ENCODE results near the gene ITPR2. TPM values are rescaled to one million over a fixed set of nuclear protein-coding genes. Genes with fewer than 3 reads are reported as not detected.

Gene ITPR2
- polyA plus RNA-seq, 1 of the 3 experiments (the other 2 are of a cell fraction) = 2.3 TPM

GRCh38 chr12:26771861-26772260 is 61.1 kb downstream of the ITPR2 start:
- ChIA-PET POLR2A (no interaction called here), CTCF (no interaction called here)
- no peaks in the 10 kb centered on the region for H3K9me2 ChIP-seq
- peaks cover 3% of the 10 kb centered on the region for H3F3A ChIP-seq (replicated peaks; ENCODE audit: insufficient read depth)
- whole genome bisulfite sequencing (ENCODE audit: low lambda C conversion rate) = 95% methylated on average over 4 of the region's 4 CpGs
- no peak overlapping the region for H3K4me3 ChIP-seq (ENCODE audit: low read depth in 2 of 2, low read length in 1 of 2)
- TF ChIP-seq FOXM1 (IDR thresholded peaks at IDR 0.05; ENCODE audit: low read depth) (no peak), NFIC (IDR thresholded peaks at IDR 0.05; ENCODE audit: borderline replicate concordance) (no peak)
- no peak overlapping the region for H3K27ac ChIP-seq (ENCODE audit: low read depth in 2 of 2, low read length in 1 of 2)
- DNase-seq = no peak
- no peak overlapping the region for H3K9ac ChIP-seq
- H3K9me3 ChIP-seq = no peaks in the 10 kb centered on the region; the same call in 1 of the 2 replicates
- H3K36me3 ChIP-seq (replicated peaks in 1 of 2; ENCODE audit: control insufficient read depth in 1 of 2, insufficient read depth in 2 of 2, low read length in 1 of 2) = peaks cover 0 to 4% of the 10 kb centered on the region in 2 experiments
- H3K4me2 ChIP-seq = no peak overlapping the region
- no peak overlapping the region for H2AFZ ChIP-seq (ENCODE audit: low read depth)
- no peaks in the 10 kb centered on the region for H3K27me3 ChIP-seq (ENCODE audit: insufficient read depth)
- H3K79me2 ChIP-seq (ENCODE audit: insufficient read depth) = no peaks in the 10 kb centered on the region
- H4K20me1 ChIP-seq (ENCODE audit: insufficient read depth) = no peaks in the 10 kb centered on the region
- H3K4me1 ChIP-seq (ENCODE audit: control insufficient read depth in 1 of 2, insufficient read depth in 2 of 2, low read depth in 1 of 2, low read length in 1 of 2) = no peaks in the 10 kb centered on the region; a peak in 1 of 4 replicates

- ChIA-PET CTCF (interaction anchor here (0.6 kb wide), 1 partner anchor 475 kb away, joined by 3 read pairs; no protein-coding TSS in a partner anchor), POLR2A (no interaction called here)
- DNase-seq = no peak
- no peak overlapping the region for H3K27ac ChIP-seq (ENCODE audit: low read depth in 2 of 2, low read length in 1 of 2)
- no peaks in the 10 kb centered on the region for H3K79me2 ChIP-seq (ENCODE audit: insufficient read depth)
- H3K9me2 ChIP-seq = no peaks in the 10 kb centered on the region
- no peaks in the 10 kb centered on the region for H4K20me1 ChIP-seq (ENCODE audit: insufficient read depth)
- TF ChIP-seq GABPA (IDR thresholded peaks at IDR 0.05; ENCODE audit: low read depth) (no peak), TEAD4 (IDR thresholded peaks at IDR 0.05; ENCODE audit: borderline replicate concordance, insufficient read depth) (no peak), RAD21 (IDR thresholded peaks at IDR 0.05; ENCODE audit: low read length) (no peak), FOXM1 (IDR thresholded peaks at IDR 0.05; ENCODE audit: low read depth) (no peak), MXI1 (IDR thresholded peaks at IDR 0.05; ENCODE audit: low read depth, low read length) (no peak), FOXJ3 (CRISPR knock-in tag; IDR thresholded peaks at IDR 0.05) (no peak), PBX3 (IDR thresholded peaks at IDR 0.05) (no peak), NRF1 (IDR thresholded peaks at IDR 0.05; ENCODE audit: low read depth, low read length) (no peak), EP300 (IDR thresholded peaks at IDR 0.05; ENCODE audit: borderline replicate concordance in 1 of 2, low read depth in 1 of 2, low read length in 1 of 2) (no peak), FOSL2 (IDR thresholded peaks at IDR 0.05; ENCODE audit: borderline replicate concordance, low read depth) (no peak), ELF1 (IDR thresholded peaks at IDR 0.05) (no peak), IRF3 (IDR thresholded peaks at IDR 0.05; ENCODE audit: low read depth, low read length) (no peak), MEF2A (IDR thresholded peaks at IDR 0.05; ENCODE audit: borderline replicate concordance, low read depth) (no peak), TAF1 (IDR thresholded peaks at IDR 0.05; ENCODE audit: borderline replicate concordance, low read depth, low read length) (no peak), TCF12 (IDR thresholded peaks at IDR 0.05) (no peak), SMC3 (IDR thresholded peaks at IDR 0.05; ENCODE audit: low read depth, low read length) (no peak)
- no peaks in the 10 kb centered on the region for H3K27me3 ChIP-seq (ENCODE audit: insufficient read depth)
- H3K4me2 ChIP-seq = no peak overlapping the region
- H3K4me3 ChIP-seq (ENCODE audit: low read depth in 2 of 2, low read length in 1 of 2) = no peak overlapping the region
- peaks cover 7% of the 10 kb centered on the region for H3F3A ChIP-seq (replicated peaks; ENCODE audit: insufficient read depth)
- no peaks in the 10 kb centered on the region for H3K9me3 ChIP-seq
- H3K4me1 ChIP-seq (ENCODE audit: control insufficient read depth in 1 of 2, insufficient read depth in 2 of 2, low read depth in 1 of 2, low read length in 1 of 2) = no peaks in the 10 kb centered on the region; a peak in 1 of 4 replicates
- H3K9ac ChIP-seq = no peak overlapping the region
- WGBS (ENCODE audit: low lambda C conversion rate) = 71% methylated on average over 5 of the region's 5 CpGs
- peaks cover 0 to 4% of the 10 kb centered on the region in 2 experiments for H3K36me3 ChIP-seq (replicated peaks in 1 of 2; ENCODE audit: control insufficient read depth in 1 of 2, insufficient read depth in 2 of 2, low read length in 1 of 2)
- H2AFZ ChIP-seq (ENCODE audit: low read depth) = no peak overlapping the region
Observed at GRCh38 chr12:26770239-26771070, 62.5 kb downstream of the ITPR2 start.
